NCI-H2227 (cell line): ENCODE results near the gene REV3L.
A peak's percentile ranks its signal among the peaks of the same experiment; 100 is the strongest.

Experiments used
- DNase-seq: peaks from one replicate; lab custom pipeline; 2025; ENCODE audit not compliant: unreplicated experiment; lab: John Stamatoyannopoulos, UW

Gene REV3L

DNA sequence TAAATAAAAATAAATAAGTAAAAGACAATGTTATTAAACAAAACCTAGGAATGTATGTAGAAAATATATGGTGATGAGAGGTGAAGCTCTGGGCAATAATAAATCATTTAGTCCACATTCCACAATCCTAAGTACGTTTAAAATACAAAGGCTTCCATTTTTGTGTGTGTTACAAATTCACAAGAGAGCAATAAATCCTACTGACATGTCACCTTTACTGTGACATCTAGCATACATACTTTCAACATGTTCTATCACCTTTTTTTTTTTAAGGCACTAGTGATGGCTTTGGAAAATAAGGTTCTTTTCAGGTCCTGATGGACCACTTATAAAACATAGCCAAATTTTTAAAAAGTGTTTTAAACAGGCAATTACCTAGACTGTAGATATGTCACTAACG, 12.0 kb downstream of the REV3L start:
- no peak for DNase-seq

- no peak for DNase-seq
These were observed 13.5 kb downstream of the REV3L start for GRCh38 chr6:111469543-111469942.

DNA sequence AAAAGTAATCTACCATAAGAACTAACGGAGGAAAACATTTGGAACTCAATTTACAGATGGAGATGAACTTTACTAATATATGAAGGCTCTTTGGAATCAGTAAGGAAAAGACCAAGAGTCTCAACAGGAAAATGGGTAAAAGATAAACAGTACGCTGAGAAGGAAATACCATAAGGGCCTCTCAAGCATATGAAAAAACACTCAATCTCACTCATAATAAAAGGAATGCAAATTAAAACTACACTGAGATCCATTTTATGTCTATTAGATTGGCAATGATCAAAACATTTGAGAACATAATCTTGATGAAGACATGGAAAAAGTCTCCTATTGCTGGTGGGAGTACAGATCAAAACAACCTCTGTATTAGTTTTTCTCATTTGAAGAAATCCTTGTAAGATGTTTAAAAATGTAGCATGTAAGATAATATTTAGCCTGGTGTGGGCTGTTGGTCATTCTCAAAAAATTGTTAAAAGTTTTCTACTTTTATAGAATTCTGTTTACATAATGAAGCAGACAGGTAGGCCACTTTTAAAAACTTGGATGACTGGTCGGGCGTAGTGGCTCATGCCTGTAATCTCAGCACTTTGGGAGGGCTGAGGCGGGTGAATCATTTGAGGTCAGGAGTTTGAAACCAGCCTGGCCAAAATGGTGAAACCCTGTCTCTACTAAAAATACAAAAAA, 14.5 kb downstream of the REV3L start:
- DNase-seq: no peak

DNA sequence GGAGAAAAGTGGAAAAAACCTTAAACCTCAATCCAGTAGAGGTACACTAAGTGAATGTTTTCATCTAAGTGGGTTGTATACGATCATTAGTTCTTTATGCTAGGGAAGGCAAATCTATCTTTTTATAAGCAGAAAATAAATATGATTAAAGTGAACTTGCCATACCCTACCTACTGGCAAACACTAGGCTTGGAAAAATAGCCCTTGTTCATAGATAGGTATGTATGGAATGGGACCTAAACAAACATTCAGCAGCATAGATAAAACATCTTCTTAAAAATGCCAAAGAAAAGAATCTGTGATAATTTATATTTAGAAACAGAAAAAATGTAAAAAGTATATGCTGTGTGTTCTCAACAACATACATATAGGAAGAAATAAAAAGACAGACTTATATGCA, 18.8 kb downstream of the REV3L start:
- no peak for DNase-seq

GRCh38 chr6:111462770-111463391, 20.1 kb downstream of the REV3L start:
- DNase-seq: no peak

GRCh38 chr6:111461860-111462259, 21.2 kb downstream of the REV3L start:
- DNase-seq: no peak

- no peak for DNase-seq
These were observed 24.3 kb downstream of the REV3L start for GRCh38 chr6:111458670-111459232.

DNA sequence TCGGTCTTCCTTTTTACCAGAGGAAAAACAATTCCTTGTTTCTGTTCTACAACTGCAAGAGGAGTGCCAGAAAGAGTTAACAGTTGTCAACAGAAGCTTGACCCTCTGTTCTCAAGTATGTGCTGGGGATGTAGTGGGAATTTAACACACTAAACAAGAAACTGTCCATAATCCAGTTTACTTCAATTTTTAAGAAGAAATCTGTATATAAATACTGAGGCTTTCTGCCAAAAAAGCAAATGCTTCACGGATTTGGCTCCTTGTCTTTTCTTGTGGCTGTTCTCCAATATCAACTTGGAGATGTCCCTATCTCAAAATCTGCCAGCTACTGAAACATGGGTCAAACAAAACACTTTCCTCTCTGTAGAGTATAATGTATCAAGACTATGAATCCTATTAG, 26.8 kb downstream of the REV3L start:
- no peak for DNase-seq

- no peak for DNase-seq
These were observed 32.4 kb downstream of the REV3L start for GRCh38 chr6:111450636-111451035.

DNA sequence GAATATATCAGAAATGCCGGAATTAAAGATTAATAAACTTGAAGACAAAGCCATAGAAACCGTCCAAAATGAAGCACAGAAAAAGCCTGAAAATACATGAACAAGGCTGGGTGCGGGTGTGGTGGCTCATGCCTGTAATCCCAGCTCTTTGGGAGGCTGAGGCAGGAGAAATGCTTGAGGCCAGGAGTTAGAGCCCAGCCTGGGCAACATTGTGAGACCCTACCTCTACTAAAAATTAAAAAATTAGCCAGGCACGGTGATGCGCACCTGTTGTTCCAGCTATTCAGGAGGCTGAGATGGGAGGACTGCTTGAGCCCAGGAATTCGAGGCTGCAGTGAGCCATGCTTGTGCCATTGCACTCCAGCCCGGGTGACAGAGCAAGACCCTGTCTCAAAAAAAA, 32.9 kb downstream of the REV3L start:
- DNase-seq: no peak

DNA sequence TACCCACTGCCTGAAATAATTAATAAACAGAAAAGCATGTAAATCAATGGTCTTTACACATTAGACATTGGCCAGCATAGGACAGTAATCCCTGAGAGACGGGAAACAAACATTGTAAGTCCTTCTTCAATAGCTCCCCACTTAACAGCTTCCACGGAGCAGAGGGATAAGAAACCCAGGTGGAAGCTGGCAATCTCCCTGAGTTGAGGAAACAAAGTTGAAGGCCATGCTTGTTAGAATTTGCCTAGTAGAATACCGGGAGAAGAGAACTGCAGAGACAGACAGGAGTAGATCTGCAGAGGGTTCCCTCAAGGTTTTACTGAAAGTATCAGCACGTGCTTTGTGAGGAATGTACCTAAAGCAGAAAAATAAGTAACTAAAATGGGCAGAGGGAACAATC, 33.9 kb downstream of the REV3L start:
- DNase-seq: no peak

- DNase-seq: no peak
These were observed 36.0 kb downstream of the REV3L start for GRCh38 chr6:111447051-111447450.

- no peak for DNase-seq
These were observed 37.2 kb downstream of the REV3L start for GRCh38 chr6:111445861-111446267.

- DNase-seq: no peak
These were observed 38.2 kb downstream of the REV3L start for GRCh38 chr6:111444794-111445193.

DNA sequence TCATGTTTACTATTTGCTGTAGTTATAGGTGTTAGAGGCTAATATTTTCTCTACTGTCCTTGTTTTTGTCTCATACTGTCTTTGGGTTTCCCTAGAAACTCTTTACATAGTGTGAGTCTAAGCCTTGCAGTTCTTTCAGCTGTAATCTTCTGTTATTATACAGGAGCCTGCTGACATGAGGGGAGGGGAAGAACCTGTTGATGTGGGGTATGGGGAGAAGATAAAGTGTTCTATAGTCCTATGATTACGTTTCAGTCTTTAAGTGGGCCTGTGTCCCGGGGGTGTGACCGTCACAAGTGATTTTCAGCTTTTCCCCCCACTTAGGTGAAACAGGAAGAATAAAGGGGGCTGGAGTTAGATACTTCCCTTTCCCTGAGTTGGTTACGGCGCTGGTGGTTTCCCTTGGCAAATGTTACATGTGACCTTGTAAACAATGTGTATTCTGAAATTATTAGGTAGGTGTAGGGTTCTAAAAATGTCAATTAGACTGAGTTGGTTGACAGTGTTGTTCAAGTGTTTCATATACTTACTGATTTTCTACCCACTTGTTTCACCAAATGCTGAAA, 41.3 kb downstream of the REV3L start:
- DNase-seq: peak; percentile 8

DNA sequence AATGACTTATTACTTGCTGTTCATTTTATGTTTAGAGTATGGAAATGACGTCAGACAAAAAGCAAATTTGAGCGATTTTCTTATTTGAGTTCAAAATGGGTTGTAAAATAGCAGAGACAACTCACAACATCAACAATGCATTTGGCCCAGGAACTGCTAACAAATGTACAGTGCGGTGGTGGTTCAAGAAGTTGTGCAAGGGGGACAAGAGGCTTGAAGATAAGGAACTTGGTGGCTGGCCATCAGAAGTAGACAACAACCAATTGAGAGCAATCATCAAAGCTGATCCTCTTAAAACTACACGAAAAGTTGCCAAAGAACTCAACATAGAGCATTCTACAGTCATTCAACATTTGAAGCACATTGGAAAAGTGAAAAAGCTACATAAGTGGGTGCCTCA, 43.8 kb downstream of the REV3L start:
- DNase-seq: no peak

- DNase-seq: no peak
These were observed 45.4 kb downstream of the REV3L start for GRCh38 chr6:111437573-111437972.

GRCh38 chr6:111432511-111432910, 50.5 kb downstream of the REV3L start:
- no peak for DNase-seq

DNA sequence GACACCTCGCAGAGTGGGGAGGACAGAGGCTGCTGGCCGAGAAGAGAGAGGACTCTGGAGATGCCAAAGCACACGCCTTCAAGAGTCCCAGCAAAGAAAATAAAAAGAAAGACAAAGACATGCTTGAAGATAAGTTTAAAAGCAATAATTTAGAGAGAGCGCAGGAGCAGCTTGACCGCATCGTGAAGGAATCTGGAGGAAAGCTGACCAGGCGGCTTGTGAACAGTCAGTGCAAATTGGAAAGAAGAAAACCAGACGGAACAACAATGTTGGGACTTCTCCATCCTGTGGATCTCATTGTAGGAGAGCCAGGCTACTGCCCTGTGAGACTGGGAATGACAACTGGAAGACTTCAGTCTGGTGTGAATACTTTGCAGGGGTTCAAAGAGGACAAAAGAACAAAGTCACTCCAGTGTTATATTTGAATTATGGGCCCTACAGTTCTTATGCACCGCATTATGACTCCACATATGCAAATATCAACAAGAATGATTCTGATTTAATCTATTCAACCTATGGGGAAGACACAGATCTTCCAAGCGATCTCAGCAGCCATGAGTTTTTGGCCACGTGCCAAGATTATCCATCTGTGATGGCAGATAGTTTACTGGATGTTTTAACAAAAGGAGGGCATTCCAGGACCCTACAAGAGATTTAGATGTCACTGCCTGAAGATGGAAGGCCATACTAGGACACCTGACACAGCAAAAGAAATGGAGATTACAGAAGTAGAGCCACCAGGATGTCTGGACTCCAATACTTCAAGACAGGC, 52.2 kb downstream of the REV3L start:
- DNase-seq: no peak

DNA sequence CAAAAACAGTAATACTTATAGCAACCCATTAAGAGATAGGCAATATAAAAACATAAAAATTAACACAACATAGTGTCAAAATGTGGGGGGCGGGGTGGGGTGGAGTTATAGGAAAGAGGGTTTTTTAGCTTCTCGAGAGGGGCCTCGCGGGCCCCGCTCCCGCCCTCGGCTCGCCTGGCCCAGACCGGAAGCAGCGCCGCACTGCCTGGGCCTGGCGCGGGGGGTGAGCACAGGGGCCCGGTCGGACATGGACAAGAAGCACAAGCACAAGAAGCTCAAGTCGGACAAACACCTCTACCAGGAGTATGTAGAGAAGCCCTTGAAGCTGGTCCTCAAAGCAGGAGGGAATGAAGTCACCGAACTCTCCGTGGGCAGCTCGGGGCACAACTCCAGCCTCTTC, 53.4 kb downstream of the REV3L start:
- DNase-seq: no peak

DNA sequence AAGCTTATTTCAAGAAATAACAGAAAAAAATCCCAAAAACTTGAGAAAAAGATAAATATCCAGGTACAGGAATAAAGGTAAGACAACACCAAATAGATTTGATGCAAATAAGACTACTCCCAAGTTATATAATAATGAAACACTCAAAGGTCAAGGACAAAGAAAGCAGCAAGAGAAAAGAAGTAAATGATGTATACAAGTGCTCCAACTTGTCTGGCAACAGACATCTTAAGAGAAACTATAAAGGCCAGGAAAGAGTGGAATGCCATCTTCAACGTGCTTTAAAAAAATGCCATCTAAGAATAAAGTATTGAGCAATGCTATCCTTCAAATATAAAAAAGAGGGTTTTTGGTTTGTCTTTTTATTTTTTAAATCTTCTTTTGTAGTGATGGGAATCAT, 54.2 kb downstream of the REV3L start:
- no peak for DNase-seq
